H1 (cell line): ENCODE measurements around the gene ADD1. TPM values are rescaled to one million over a fixed set of nuclear protein-coding genes. Genes with fewer than 3 reads are reported as not detected.

Source experiments
- FOSL1 ChIP-seq: IDR thresholded peaks from 2 replicates; pipeline ENCODE4 v1.6.1; 2011; ENCODE audit warnings: mild to moderate bottlenecking, low read depth, low read length, moderate library complexity; ENCODE audit not compliant: insufficient read depth
- KDM1A ChIP-seq: fragments of 200-600, 300-600 bp; sonication (generic); IDR thresholded peaks from 2 replicates; pipeline ENCODE4 v1.7.1; 2016; ENCODE audit warnings: mild to moderate bottlenecking, low read length, borderline replicate concordance
- SIRT6 ChIP-seq: IDR thresholded peaks from one replicate; pipeline ENCODE4 v1.7.1; 2012; ENCODE audit warnings: low read length, inconsistent platforms
- SP2 ChIP-seq: IDR thresholded peaks from 2 replicates; pipeline ENCODE4 v1.6.1; 2012; ENCODE audit warnings: mild to moderate bottlenecking, low read length, inconsistent platforms
- TEAD4 ChIP-seq: IDR thresholded peaks from 2 replicates; pipeline ENCODE4 v1.6.1; 2012; ENCODE audit warnings: low read depth, low read length, inconsistent platforms, mixed read lengths
- polyA plus RNA-seq, 7 experiments: library from polyadenylated mRNA; depleted of rRNA in 3 of 7; stranded (reverse) in 5 of 7; unstranded in 2 of 7; fragments of >200 nt in 5 of 7; fragments of 200-250 nt in 2 of 7; gene quantifications; 1 replicate in 5 of 7; 2 replicates in 1 of 7; 4 replicates in 1 of 7; pipeline versions ENCODE4 v1.2.1 to v1.2.3, GENCODE V29; 2011 to 2013; ENCODE audit warnings: missing spikeins in 2 of 7, mixed read lengths in 2 of 7
- total RNA-seq: library from RNA; stranded (reverse); fragmentation: NEBNext Ultra II Directional; extraction: Animal tissue kit (Norgen Biotek cat#: 25700); gene quantifications from 2 replicates; pipeline ENCODE4 v1.2.1, GENCODE V29; 2021
- TF ChIP-seq, protein P1 (sequence below), 3 experiments: IDR thresholded peaks; 1 replicate in 2 of 3; 2 replicates in 1 of 3; pipeline versions ENCODE4 v1.5.1 to v1.6.1; 2011; ENCODE audit warnings: low read length in 3 of 3, mild to moderate bottlenecking in 3 of 3, inconsistent platforms in 2 of 3, low read depth in 1 of 3, moderate library complexity in 1 of 3; ENCODE audit not compliant: insufficient read depth in 1 of 3; ENCODE audit errors: control extremely low read depth in 1 of 3

ADD1 gene
- total and polyA plus RNA-seq, 2 of the 8 experiments (the other 6 are each of a cell fraction or from before 2014, with no cell fraction given), result 113 to 143 TPM

DNA sequence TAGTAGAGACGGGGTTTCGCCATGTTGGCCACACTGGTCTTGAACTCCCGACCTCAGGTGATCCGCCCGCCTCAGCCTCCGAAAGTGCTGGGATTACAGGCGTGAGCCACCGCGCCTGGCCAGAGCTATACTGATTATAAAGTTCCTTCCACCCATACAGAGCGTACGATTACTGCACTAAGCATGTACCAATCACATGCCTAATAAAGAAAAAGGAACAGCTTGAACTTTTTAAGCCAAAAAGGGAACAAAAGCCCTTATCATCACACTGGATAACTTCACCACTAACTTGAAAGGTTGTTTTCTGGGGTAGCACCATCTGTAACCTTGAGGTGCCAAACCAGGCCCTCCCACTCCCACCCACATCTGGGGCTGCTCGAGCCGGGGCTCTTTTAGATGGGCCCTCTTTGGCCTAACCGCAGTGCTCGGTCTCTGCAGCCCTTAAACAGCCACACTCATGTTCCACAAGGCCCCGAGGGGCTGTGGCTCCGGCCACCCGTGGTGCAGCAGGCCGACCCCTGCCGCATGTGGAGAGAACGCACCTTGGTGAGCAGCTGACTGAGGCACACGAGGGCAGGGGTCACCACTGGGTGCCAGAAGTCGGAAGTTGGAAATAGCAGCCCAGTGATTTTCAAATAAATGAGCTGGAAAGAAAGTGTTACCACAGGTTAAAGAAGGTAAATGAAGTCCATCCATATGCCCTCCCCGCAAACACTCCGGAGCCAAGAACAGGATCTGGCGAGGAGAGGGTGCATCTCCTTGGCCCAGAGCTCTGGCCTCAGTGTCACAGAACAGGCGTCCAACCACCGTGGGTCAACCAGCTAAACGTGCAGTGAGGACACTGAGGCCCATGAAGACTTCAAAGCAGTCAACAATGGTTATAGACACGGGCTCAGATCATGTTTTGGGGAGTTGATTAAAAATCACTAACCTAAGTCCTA, 101.2 kb downstream of the ADD1 start (continued):
- TF ChIP-seq SP2 (no peak), SIRT6 (no peak), FOSL1 (no peak), KDM1A (no peak), TEAD4 (no peak)
- TF ChIP-seq, protein P1, sequence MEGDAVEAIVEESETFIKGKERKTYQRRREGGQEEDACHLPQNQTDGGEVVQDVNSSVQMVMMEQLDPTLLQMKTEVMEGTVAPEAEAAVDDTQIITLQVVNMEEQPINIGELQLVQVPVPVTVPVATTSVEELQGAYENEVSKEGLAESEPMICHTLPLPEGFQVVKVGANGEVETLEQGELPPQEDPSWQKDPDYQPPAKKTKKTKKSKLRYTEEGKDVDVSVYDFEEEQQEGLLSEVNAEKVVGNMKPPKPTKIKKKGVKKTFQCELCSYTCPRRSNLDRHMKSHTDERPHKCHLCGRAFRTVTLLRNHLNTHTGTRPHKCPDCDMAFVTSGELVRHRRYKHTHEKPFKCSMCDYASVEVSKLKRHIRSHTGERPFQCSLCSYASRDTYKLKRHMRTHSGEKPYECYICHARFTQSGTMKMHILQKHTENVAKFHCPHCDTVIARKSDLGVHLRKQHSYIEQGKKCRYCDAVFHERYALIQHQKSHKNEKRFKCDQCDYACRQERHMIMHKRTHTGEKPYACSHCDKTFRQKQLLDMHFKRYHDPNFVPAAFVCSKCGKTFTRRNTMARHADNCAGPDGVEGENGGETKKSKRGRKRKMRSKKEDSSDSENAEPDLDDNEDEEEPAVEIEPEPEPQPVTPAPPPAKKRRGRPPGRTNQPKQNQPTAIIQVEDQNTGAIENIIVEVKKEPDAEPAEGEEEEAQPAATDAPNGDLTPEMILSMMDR (IDR thresholded peaks at IDR 0.05; ENCODE audit: control extremely low read depth in 1 of 3, insufficient read depth in 1 of 3, low read depth in 1 of 3, low read length in 3 of 3), result no peak
